ENCODE results near the gene SIX4. TPM values are rescaled to one million over a fixed set of nuclear protein-coding genes. Genes with fewer than 3 reads are reported as not detected.

Gene SIX4
- total and polyA plus RNA-seq, 4 donors = 1.0 to 7.1 (median 3.2) TPM

- ATAC-seq (ENCODE audit: insufficient read depth, low FRiP score) (no peak), DNase-seq (no peak)
Measured at GRCh38 chr14:60691383-60692113, 32.6 kb downstream of the SIX4 start.

GRCh38 chr14:60686865-60687264, 37.3 kb downstream of the SIX4 start:
- Histone ChIP-seq H3K36me3 (ENCODE audit: control insufficient read depth in 4 of 4, insufficient read depth in 4 of 4, low read length in 4 of 4) (no peaks in the 10 kb centered on the region), H3K4me1 (ENCODE audit: control insufficient read depth in 5 of 5, insufficient read depth in 5 of 5, low read length in 5 of 5) (no peaks in the 10 kb centered on the region), H3K9ac (ENCODE audit: insufficient read depth in 1 of 2, low read length in 2 of 2) (no peak overlapping the region), H3K27me3 (ENCODE audit: control insufficient read depth in 3 of 3, insufficient read depth in 3 of 3, low read length in 2 of 3) (no peaks in the 10 kb centered on the region), H3K27ac (ENCODE audit: low read depth in 1 of 2, low read length in 1 of 2) (no peak overlapping the region), H3K4me3 (no peak overlapping the region), H3K9me3 (ENCODE audit: control insufficient read depth in 4 of 4, insufficient read depth in 3 of 4, low read length in 3 of 4) (no peaks in the 10 kb centered on the region)
- no peak for DNase-seq
- TF ChIP-seq CTCF (IDR thresholded peaks at IDR 0.05; ENCODE audit: control extremely low read depth, extremely low read depth) = no peak
- ATAC-seq (ENCODE audit: insufficient read depth, low FRiP score) = no peak

More at GRCh38 chr14:60691383-60692113, 32.6 kb downstream of the SIX4 start:
- peaks cover 0 to under 1% (median 0%) of the 10 kb centered on the region in 4 donors for H3K9me3 ChIP-seq (ENCODE audit: control insufficient read depth in 4 of 4, insufficient read depth in 3 of 4, low read length in 3 of 4)
- 88 to 97% methylated on average over 3 of the region's 3 CpGs for WGBS, 2 donors
- no peak overlapping the region for H3K9ac ChIP-seq (ENCODE audit: insufficient read depth in 1 of 2, low read length in 2 of 2)
- no peaks in the 10 kb centered on the region for H3K27me3 ChIP-seq (ENCODE audit: control insufficient read depth in 3 of 3, insufficient read depth in 3 of 3, low read length in 2 of 3)
- TF ChIP-seq CTCF (IDR thresholded peaks at IDR 0.05; ENCODE audit: control extremely low read depth, extremely low read depth) = no peak
- H3K27ac ChIP-seq (ENCODE audit: low read depth in 1 of 2, low read length in 1 of 2) = no peak overlapping the region
- no peak overlapping the region for H3K4me3 ChIP-seq
- H3K36me3 ChIP-seq (ENCODE audit: control insufficient read depth in 4 of 4, insufficient read depth in 4 of 4, low read length in 4 of 4) = no peaks in the 10 kb centered on the region
- no peaks in the 10 kb centered on the region for H3K4me1 ChIP-seq (ENCODE audit: control insufficient read depth in 5 of 5, insufficient read depth in 5 of 5, low read length in 5 of 5)

GRCh38 chr14:60684203-60684602, 39.9 kb downstream of the SIX4 start:
- H3K36me3 ChIP-seq (ENCODE audit: control insufficient read depth in 4 of 4, insufficient read depth in 4 of 4, low read length in 4 of 4) = no peaks in the 10 kb centered on the region
- H3K4me3 ChIP-seq = no peak overlapping the region
- DNase-seq = no peak
- H3K27ac ChIP-seq (ENCODE audit: low read depth in 1 of 2, low read length in 1 of 2) = no peak overlapping the region
- H3K9ac ChIP-seq (ENCODE audit: insufficient read depth in 1 of 2, low read length in 2 of 2) = no peak overlapping the region
- TF ChIP-seq CTCF (IDR thresholded peaks at IDR 0.05; ENCODE audit: control extremely low read depth, extremely low read depth) = no peak
- no peaks in the 10 kb centered on the region for H3K9me3 ChIP-seq (ENCODE audit: control insufficient read depth in 4 of 4, insufficient read depth in 3 of 4, low read length in 3 of 4)
- no peaks in the 10 kb centered on the region for H3K27me3 ChIP-seq (ENCODE audit: control insufficient read depth in 3 of 3, insufficient read depth in 3 of 3, low read length in 2 of 3)
- ATAC-seq (ENCODE audit: insufficient read depth, low FRiP score) = no peak
- WGBS, 2 donors = 80 to 88% methylated on average over 2 of the region's 2 CpGs
- no peaks in the 10 kb centered on the region for H3K4me1 ChIP-seq (ENCODE audit: control insufficient read depth in 5 of 5, insufficient read depth in 5 of 5, low read length in 5 of 5)

GRCh38 chr14:60681271-60681670, 42.9 kb downstream of the SIX4 start:
- Histone ChIP-seq H3K36me3 (ENCODE audit: control insufficient read depth in 4 of 4, insufficient read depth in 4 of 4, low read length in 4 of 4) (no peaks in the 10 kb centered on the region), H3K4me1 (ENCODE audit: control insufficient read depth in 5 of 5, insufficient read depth in 5 of 5, low read length in 5 of 5) (no peaks in the 10 kb centered on the region), H3K9me3 (ENCODE audit: control insufficient read depth in 4 of 4, insufficient read depth in 3 of 4, low read length in 3 of 4) (no peaks in the 10 kb centered on the region), H3K9ac (ENCODE audit: insufficient read depth in 1 of 2, low read length in 2 of 2) (no peak overlapping the region), H3K4me3 (no peak overlapping the region), H3K27ac (ENCODE audit: low read depth in 1 of 2, low read length in 1 of 2) (no peak overlapping the region), H3K27me3 (ENCODE audit: control insufficient read depth in 3 of 3, insufficient read depth in 3 of 3, low read length in 2 of 3) (no peaks in the 10 kb centered on the region)
- ATAC-seq (ENCODE audit: insufficient read depth, low FRiP score) = no peak
- TF ChIP-seq CTCF (IDR thresholded peaks at IDR 0.05; ENCODE audit: control extremely low read depth, extremely low read depth) = no peak
- DNase-seq = no peak
